ENCODE results near the gene KCNJ8.
A peak's percentile ranks its signal among the peaks of the same experiment; 100 is the strongest.

KCNJ8 gene

GRCh38 chr12:21771311-21771710, 3.2 kb downstream of the KCNJ8 start:
- TF ChIP-seq CTCF (conservative IDR thresholded peaks at IDR 0.05; ENCODE audit: control insufficient read depth, insufficient read depth, low read depth, low read length): no peak
- peak; percentile 61 for DNase-seq (ENCODE audit: low read depth)
- H3K4me3 ChIP-seq (ENCODE audit: control insufficient read depth, low read depth, low read length): no peak overlapping the region

GRCh38 chr12:21769307-21769706, 5.2 kb downstream of the KCNJ8 start:
- peak; percentile 44 for DNase-seq (ENCODE audit: low read depth)
- TF ChIP-seq CTCF (conservative IDR thresholded peaks at IDR 0.05; ENCODE audit: control insufficient read depth, insufficient read depth, low read depth, low read length): no peak
- H3K4me3 ChIP-seq (ENCODE audit: control insufficient read depth, low read depth, low read length): no peak overlapping the region

GRCh38 chr12:21766403-21766802, 8.1 kb downstream of the KCNJ8 start:
- TF ChIP-seq CTCF (conservative IDR thresholded peaks at IDR 0.05; ENCODE audit: control insufficient read depth, insufficient read depth, low read depth, low read length): no peak
- H3K4me3 ChIP-seq (ENCODE audit: control insufficient read depth, low read depth, low read length): no peak overlapping the region
- no peak for DNase-seq (ENCODE audit: low read depth)

- no peak overlapping the region for H3K4me3 ChIP-seq (ENCODE audit: control insufficient read depth, low read depth, low read length)
- DNase-seq (ENCODE audit: low read depth): no peak
- no peak for TF ChIP-seq CTCF (conservative IDR thresholded peaks at IDR 0.05; ENCODE audit: control insufficient read depth, insufficient read depth, low read depth, low read length)
Measured at GRCh38 chr12:21764950-21765349, 9.6 kb downstream of the KCNJ8 start.

GRCh38 chr12:21764065-21764464, 10.4 kb downstream of the KCNJ8 start:
- DNase-seq (ENCODE audit: low read depth): no peak
- H3K4me3 ChIP-seq (ENCODE audit: control insufficient read depth, low read depth, low read length): no peak overlapping the region
- TF ChIP-seq CTCF (conservative IDR thresholded peaks at IDR 0.05; ENCODE audit: control insufficient read depth, insufficient read depth, low read depth, low read length): no peak

GRCh38 chr12:21763531-21763930, 11.0 kb downstream of the KCNJ8 start:
- TF ChIP-seq CTCF (conservative IDR thresholded peaks at IDR 0.05; ENCODE audit: control insufficient read depth, insufficient read depth, low read depth, low read length): no peak
- no peak overlapping the region for H3K4me3 ChIP-seq (ENCODE audit: control insufficient read depth, low read depth, low read length)
- no peak for DNase-seq (ENCODE audit: low read depth)

- H3K4me3 ChIP-seq (ENCODE audit: control insufficient read depth, low read depth, low read length): no peak overlapping the region
- no peak for TF ChIP-seq CTCF (conservative IDR thresholded peaks at IDR 0.05; ENCODE audit: control insufficient read depth, insufficient read depth, low read depth, low read length)
- no peak for DNase-seq (ENCODE audit: low read depth)
Measured at GRCh38 chr12:21759737-21760136, 14.8 kb downstream of the KCNJ8 start.
